Omental fat pad (tissue), 4 donors: ENCODE data around the gene FBN1. TPM values are rescaled to one million over a fixed set of nuclear protein-coding genes. Genes with fewer than 3 reads are reported as not detected.

ENCODE experiments used
- ATAC-seq: fragments of 150-250 bp; one replicate; pipeline ENCODE4 v1.9.1; 2016; ENCODE audit warnings: mild to moderate bottlenecking, moderate library complexity; ENCODE audit not compliant: low FRiP score
- DNase-seq: peaks from one replicate; pipeline ENCODE4 v3.0.0-alpha.2; 2019; ENCODE audit warnings: low spot score
- CTCF ChIP-seq, 3 donors: fragments of 450-650 bp; IDR thresholded peaks; one replicate each; pipeline ENCODE4 v1.5.1; 2016 to 2017; ENCODE audit warnings: antibody characterized with exemption in 3 of 3, mild to moderate bottlenecking in 3 of 3, moderate library complexity in 2 of 3
- total RNA-seq, 4 donors: library from RNA; depleted of rRNA; stranded (reverse); fragments of >200 nt; gene quantifications; one replicate each; pipeline ENCODE4 v1.1.0, GENCODE V29; 2016

The FBN1 gene
- total RNA-seq, 4 donors from 2014 or later, result 91.5 to 413 (median 137) TPM

GRCh38 chr15:48516121-48516520 is 129.4 kb downstream of the FBN1 start:
- ATAC-seq (no peak), DNase-seq (no peak)
- no peak for TF ChIP-seq CTCF (IDR thresholded peaks at IDR 0.05)

GRCh38 chr15:48515500-48515899 is 130.0 kb downstream of the FBN1 start:
- TF ChIP-seq CTCF (IDR thresholded peaks at IDR 0.05), result no peak
- no peak for DNase-seq
- ATAC-seq, result no peak

GRCh38 chr15:48514103-48514816 is 131.2 kb downstream of the FBN1 start:
- no peak for DNase-seq
- no peak for TF ChIP-seq CTCF (IDR thresholded peaks at IDR 0.05)
- no peak for ATAC-seq

- DNase-seq, result no peak
- no peak for ATAC-seq
- no peak for TF ChIP-seq CTCF (IDR thresholded peaks at IDR 0.05)
These were observed 134.5 kb downstream of the FBN1 start for GRCh38 chr15:48510976-48511375.

GRCh38 chr15:48507416-48508065 is 138.0 kb downstream of the FBN1 start:
- TF ChIP-seq CTCF (IDR thresholded peaks at IDR 0.05), result no peak

GRCh38 chr15:48505067-48505466 is 140.4 kb downstream of the FBN1 start:
- DNase-seq (no peak), ATAC-seq (no peak)
- no peak for TF ChIP-seq CTCF (IDR thresholded peaks at IDR 0.05)

More at GRCh38 chr15:48507416-48508065, 138.0 kb downstream of the FBN1 start:
- DNase-seq (no peak), ATAC-seq (peak; percentile 54)

GRCh38 chr15:48501208-48501607 is 144.3 kb downstream of the FBN1 start:
- DNase-seq, result no peak
- TF ChIP-seq CTCF (IDR thresholded peaks at IDR 0.05), result no peak
- ATAC-seq, result no peak
